Common myeloid progenitor, CD34-positive (primary cell): Measurements from ENCODE around the gene SERF1B.
"Not testable (repeated sequence)": the region's sequence is repeated elsewhere in the genome, so short reads cannot be mapped to it uniquely, and the experiment has no call there.

Experiments used
- CTCF ChIA-PET: fragments of 350-600 bp; sonication (Branson Sonifier 250); formaldehyde crosslinking; loops from one replicate; lab custom pipeline; 2021; ENCODE audit warnings: antibody characterized with exemption; lab: Charles Lee
- POLR2A ChIA-PET: fragments of 350-600 bp; sonication (Branson Sonifier 250); formaldehyde crosslinking; loops from one replicate; lab custom pipeline; 2021; ENCODE audit warnings: antibody characterized with exemption; lab: Charles Lee
- DNase-seq, 3 donors: peaks; one replicate each; pipeline versions ENCODE4 v3.0.0 to v3.0.0-alpha.2; 2013
- H3K27ac ChIP-seq, 2 experiments: 1 replicate in 1 of 2; 2 replicates in 1 of 2; pipeline ENCODE4 v1.7.0; 2013; ENCODE audit warnings: inconsistent platforms in 2 of 2, low read length in 2 of 2, mild to moderate bottlenecking in 2 of 2, low read depth in 1 of 2, moderate library complexity in 1 of 2; ENCODE audit not compliant: severe bottlenecking in 2 of 2, insufficient read depth in 1 of 2, poor library complexity in 1 of 2
- H3K27me3 ChIP-seq, 5 experiments: replicated peaks in 2 of 5; 1 replicate in 3 of 5; 2 replicates in 2 of 5; pipeline versions ENCODE4 v1.6.1 to v1.7.0; 2013; ENCODE audit warnings: low read length in 4 of 5, mild to moderate bottlenecking in 2 of 5, moderate library complexity in 2 of 5, inconsistent platforms in 1 of 5; ENCODE audit not compliant: insufficient read depth in 5 of 5, control insufficient read depth in 4 of 5
- H3K36me3 ChIP-seq, 4 experiments: 1 replicate in 2 of 4; 2 replicates in 2 of 4; pipeline versions ENCODE4 v1.6.1 to v1.7.0; 2013; ENCODE audit warnings: low read length in 3 of 4, control low read depth in 1 of 4, mild to moderate bottlenecking in 1 of 4; ENCODE audit not compliant: control insufficient read depth in 4 of 4, insufficient read depth in 4 of 4
- H3K4me1 ChIP-seq, 4 experiments: 1 replicate in 3 of 4; 2 replicates in 1 of 4; pipeline versions ENCODE4 v1.6.1 to v1.7.1; 2013; ENCODE audit warnings: low read length in 3 of 4, mild to moderate bottlenecking in 3 of 4, control low read depth in 1 of 4, inconsistent platforms in 1 of 4, moderate library complexity in 1 of 4; ENCODE audit not compliant: control insufficient read depth in 4 of 4, insufficient read depth in 4 of 4; ENCODE audit errors: control extremely low read depth in 1 of 4
- H3K4me3 ChIP-seq, 7 experiments: 1 replicate in 4 of 7; 2 replicates in 3 of 7; pipeline versions ENCODE4 v1.5.1 to v1.7.0; 2013; ENCODE audit warnings: mild to moderate bottlenecking in 7 of 7, low read length in 6 of 7, moderate library complexity in 6 of 7, inconsistent platforms in 2 of 7, low read depth in 2 of 7, control low read depth in 1 of 7; ENCODE audit not compliant: insufficient read depth in 4 of 7, control insufficient read depth in 1 of 7; ENCODE audit errors: extremely low read depth in 1 of 7
- H3K9me3 ChIP-seq, 5 experiments: 1 replicate in 4 of 5; 2 replicates in 1 of 5; pipeline versions ENCODE4 v1.6.1 to v1.7.1; 2013; ENCODE audit warnings: low read length in 4 of 5, mild to moderate bottlenecking in 2 of 5, inconsistent platforms in 1 of 5, low read depth in 1 of 5, moderate library complexity in 1 of 5; ENCODE audit not compliant: control insufficient read depth in 4 of 5, insufficient read depth in 2 of 5; ENCODE audit errors: control extremely low read depth in 1 of 5
- WGBS: methylation state at CpG from one replicate; pipeline ENCODE4 v1.1.5; 2013; ENCODE audit not compliant: insufficient coverage; 5-methylcytosine and 5-hydroxymethylcytosine counted together

Gene SERF1B

DNA sequence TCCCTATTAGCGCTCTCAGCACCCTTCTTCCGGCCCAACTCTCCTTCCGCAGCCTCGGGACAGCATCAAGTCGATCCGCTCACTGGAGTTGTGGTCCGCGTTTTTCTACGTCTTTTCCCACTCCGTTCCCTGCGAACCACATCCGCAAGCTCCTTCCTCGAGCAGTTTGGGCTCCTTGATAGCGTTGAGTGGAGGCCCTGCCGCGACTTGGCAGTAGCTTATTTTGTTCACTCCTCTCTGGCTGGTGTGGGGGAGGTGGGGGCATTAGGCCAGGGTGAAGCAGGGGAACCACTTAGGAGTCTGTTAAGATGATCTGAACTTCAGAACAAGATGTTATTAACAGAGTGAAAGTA is 24.7 kb downstream of the SERF1B start:
- H3K27ac ChIP-seq, H3K9me3 ChIP-seq, POLR2A ChIA-PET, H3K27me3 ChIP-seq, H3K4me1 ChIP-seq, CTCF ChIA-PET, H3K36me3 ChIP-seq, DNase-seq, H3K4me3 ChIP-seq: not testable (repeated sequence)
- WGBS = no CpG with 5 or more reads among the region's 16 CpGs

DNA sequence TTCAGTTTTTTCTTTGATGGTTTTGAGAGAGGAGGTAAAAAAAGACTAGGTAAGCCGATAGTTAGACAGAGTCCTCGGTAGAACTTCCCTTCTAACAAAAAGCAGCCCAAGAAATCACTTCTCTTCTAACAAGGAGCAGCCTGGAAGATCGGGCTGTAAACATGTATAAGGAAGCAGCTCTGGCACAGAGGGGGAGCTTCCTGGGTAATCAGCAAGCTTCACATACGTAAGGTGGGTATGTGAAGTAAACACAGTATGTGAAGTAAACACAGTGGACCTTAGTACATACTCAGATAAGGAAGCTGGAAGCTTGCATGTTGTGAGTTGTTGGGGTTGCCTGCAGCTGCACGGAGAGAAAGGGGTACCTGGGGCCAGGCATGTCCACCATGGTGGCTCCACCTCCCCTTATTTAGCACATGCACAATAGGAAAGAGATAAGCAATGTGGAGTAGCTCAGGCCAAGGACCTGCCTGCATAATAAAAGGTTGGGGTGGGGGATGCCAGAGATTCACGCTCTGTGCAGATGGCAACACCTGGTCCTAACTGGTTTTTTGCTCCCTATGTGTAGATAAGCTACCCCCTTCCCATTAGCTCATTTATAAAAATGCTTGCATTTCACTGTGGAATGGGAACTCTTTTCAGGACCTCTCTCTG is 31.4 kb downstream of the SERF1B start:
- DNase-seq, H3K27me3 ChIP-seq, H3K4me1 ChIP-seq, CTCF ChIA-PET, H3K9me3 ChIP-seq, H3K27ac ChIP-seq, H3K4me3 ChIP-seq, POLR2A ChIA-PET, H3K36me3 ChIP-seq: not testable (repeated sequence)
- no CpG with 5 or more reads among the region's 6 CpGs for WGBS

DNA sequence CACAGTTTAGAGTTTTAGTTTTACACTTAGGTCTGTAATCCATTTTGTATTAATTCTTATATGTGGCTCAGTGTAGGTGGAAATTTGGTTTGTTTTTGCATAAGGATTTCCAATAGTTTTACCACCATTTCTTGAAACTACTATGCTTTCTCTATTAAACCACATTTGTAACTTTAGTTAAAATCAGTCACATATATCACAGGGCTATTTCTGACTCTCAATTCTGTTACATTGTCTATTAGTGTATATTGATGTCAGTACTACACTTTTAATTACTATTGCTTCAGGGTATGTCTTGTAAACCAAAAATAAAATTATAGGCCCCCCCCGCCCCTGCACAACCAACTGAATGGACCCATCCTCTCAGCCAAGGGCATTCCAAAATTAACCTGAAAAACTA is 32.1 kb downstream of the SERF1B start:
- WGBS = no CpG with 5 or more reads among the region's 1 CpG
- H3K27ac ChIP-seq, CTCF ChIA-PET, H3K27me3 ChIP-seq, DNase-seq, H3K4me1 ChIP-seq, H3K4me3 ChIP-seq, H3K9me3 ChIP-seq, H3K36me3 ChIP-seq, POLR2A ChIA-PET: not testable (repeated sequence)

DNA sequence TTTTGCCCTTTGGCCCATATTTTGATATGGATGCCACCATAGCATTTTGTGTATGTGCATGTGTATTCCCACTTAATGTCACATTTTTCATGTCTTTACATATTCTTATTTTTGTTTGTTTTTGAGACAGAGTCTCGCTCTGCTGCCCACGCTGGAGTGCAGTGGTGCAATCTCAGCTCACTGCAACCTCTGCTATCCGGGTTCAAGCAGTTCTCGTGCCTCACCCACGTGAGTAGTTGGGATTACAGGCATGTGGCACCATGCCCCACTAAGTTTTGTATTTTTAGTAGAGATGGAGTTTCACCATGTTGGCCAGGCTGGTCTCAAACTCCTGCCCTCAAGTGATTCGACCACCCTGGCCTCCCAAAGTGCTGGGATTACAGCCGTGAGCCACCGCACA is 52.6 kb downstream of the SERF1B start:
- H3K4me1 ChIP-seq, H3K9me3 ChIP-seq, H3K27me3 ChIP-seq, DNase-seq, H3K36me3 ChIP-seq, H3K27ac ChIP-seq, H3K4me3 ChIP-seq, POLR2A ChIA-PET, CTCF ChIA-PET: not testable (repeated sequence)
- 93% methylated on average over 3 of the region's 8 CpGs for WGBS

DNA sequence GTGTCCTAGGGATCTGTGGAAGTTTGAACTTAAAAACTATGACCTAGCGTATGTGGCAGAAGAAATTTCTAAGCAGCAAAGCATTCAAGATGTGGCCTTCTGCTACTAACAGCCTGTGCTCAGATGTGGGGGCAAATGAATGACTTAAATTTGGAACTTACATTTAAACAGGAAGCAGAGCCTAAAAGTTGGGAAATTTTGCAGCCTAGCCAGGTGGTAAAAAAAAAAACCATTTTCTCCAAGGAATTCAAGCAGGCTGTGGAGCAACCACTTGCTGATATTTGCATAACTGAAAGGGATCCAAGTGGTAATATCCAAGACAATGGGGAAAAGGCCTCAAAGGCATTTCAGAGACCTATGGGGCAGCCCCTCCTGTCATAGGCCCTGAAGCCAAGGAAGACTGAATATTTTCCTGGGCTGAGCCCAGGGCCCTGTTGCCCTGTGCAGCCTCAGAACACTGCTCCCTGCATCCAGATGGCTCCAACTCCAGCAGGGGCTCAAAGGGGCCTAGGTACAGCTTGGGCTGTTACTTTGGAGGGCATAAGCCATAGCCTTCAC is 63.9 kb downstream of the SERF1B start:
- H3K36me3 ChIP-seq, POLR2A ChIA-PET, H3K27ac ChIP-seq, H3K4me1 ChIP-seq, H3K4me3 ChIP-seq, CTCF ChIA-PET, H3K27me3 ChIP-seq, DNase-seq, H3K9me3 ChIP-seq: not testable (repeated sequence)
- WGBS = no CpG with 5 or more reads among the region's 1 CpG

DNA sequence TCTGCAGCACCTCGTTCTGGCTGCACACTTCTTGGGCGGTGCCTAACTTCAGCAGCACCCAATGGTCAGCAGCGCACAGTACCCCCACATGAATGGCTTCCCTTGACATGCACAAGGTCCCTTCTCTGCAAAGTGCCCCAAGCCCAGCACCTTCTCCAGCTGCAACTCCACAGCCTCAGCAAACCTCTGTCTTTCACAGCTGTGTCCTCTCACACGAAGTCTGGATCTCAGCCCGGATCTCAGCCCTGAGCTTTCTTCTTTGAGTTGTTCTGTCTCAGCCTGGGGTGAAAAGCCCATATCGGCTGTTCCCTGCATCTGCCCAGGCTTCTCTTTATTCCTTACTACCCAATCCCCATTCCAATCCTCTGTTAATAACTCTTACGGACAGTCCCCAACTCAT is 66.7 kb downstream of the SERF1B start:
- H3K4me1 ChIP-seq, DNase-seq, CTCF ChIA-PET, H3K9me3 ChIP-seq, H3K27ac ChIP-seq, POLR2A ChIA-PET, H3K27me3 ChIP-seq, H3K36me3 ChIP-seq, H3K4me3 ChIP-seq: not testable (repeated sequence)
- no CpG with 5 or more reads among the region's 7 CpGs for WGBS
